A673 (cell line): ENCODE measurements around the gene SEMA4D.

Experiments used
- EZH2 ChIP-seq: fragments of 200-600 bp; sonication (generic); IDR thresholded peaks from 2 replicates; pipeline ENCODE4 v1.6.1; 2017; ENCODE audit warnings: borderline replicate concordance, low read depth, mild to moderate bottlenecking, mixed read lengths, antibody characterized with exemption, low read length; ENCODE audit not compliant: poor library complexity, severe bottlenecking
- TF ChIP-seq, protein P1 (sequence below): fragments of 300-800, 200-600 bp; sonication (generic); conservative IDR thresholded peaks from 2 replicates; pipeline ENCODE4 v1.5.1; 2017; ENCODE audit warnings: low read depth, mild to moderate bottlenecking, antibody characterized with exemption, low read length, moderate library complexity, mixed read lengths

DNA sequence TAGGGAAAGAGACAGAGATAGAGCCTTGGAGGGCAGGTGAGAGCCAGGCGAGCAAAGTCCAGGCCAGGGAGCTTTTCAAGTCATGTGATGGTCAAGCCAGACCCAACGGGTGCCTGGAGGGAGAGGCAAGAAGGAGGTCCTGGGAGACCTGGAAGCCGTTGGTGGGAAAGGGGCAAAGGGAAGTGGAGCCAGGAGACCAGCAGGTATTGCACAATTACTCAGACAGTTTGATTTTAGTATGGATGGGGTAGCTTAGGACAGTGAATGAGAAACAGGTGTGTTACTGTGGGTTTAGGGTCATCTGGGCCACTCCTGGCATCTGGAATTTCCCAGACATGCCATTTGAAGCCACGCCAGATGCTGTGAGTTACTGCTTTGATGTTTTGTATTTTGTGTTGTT, 174.5 kb downstream of the SEMA4D start:
- TF ChIP-seq EZH2: no peak
- TF ChIP-seq, protein P1, sequence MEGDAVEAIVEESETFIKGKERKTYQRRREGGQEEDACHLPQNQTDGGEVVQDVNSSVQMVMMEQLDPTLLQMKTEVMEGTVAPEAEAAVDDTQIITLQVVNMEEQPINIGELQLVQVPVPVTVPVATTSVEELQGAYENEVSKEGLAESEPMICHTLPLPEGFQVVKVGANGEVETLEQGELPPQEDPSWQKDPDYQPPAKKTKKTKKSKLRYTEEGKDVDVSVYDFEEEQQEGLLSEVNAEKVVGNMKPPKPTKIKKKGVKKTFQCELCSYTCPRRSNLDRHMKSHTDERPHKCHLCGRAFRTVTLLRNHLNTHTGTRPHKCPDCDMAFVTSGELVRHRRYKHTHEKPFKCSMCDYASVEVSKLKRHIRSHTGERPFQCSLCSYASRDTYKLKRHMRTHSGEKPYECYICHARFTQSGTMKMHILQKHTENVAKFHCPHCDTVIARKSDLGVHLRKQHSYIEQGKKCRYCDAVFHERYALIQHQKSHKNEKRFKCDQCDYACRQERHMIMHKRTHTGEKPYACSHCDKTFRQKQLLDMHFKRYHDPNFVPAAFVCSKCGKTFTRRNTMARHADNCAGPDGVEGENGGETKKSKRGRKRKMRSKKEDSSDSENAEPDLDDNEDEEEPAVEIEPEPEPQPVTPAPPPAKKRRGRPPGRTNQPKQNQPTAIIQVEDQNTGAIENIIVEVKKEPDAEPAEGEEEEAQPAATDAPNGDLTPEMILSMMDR: no peak
